Osteocyte (in vitro differentiated cells): Measurements from ENCODE around the gene ARID4B. TPM values are rescaled to one million over a fixed set of nuclear protein-coding genes. Genes with fewer than 3 reads are reported as not detected.

Source experiments
- DNase-seq: peaks from one replicate; pipeline ENCODE4 v3.0.0; 2021; ENCODE audit warnings: mixed read lengths; ENCODE audit not compliant: unreplicated experiment; ENCODE audit errors: extremely low spot score
- H3K27ac Mint-ChIP-seq: one replicate; pipeline ENCODE4 v1.8.0; 2021; ENCODE audit warnings: mild to moderate bottlenecking, mixed read lengths; ENCODE audit not compliant: unreplicated experiment
- H3K27me3 Mint-ChIP-seq: one replicate; pipeline ENCODE4 v1.8.0; 2021; ENCODE audit warnings: mixed read lengths; ENCODE audit not compliant: unreplicated experiment
- H3K36me3 Mint-ChIP-seq: one replicate; pipeline ENCODE4 v1.8.0; 2021; ENCODE audit warnings: mixed read lengths; ENCODE audit not compliant: unreplicated experiment
- H3K4me1 Mint-ChIP-seq: one replicate; pipeline ENCODE4 v1.8.0; 2021; ENCODE audit warnings: mixed read lengths; ENCODE audit not compliant: unreplicated experiment
- H3K4me3 Mint-ChIP-seq: one replicate; pipeline ENCODE4 v1.8.0; 2021; ENCODE audit warnings: mild to moderate bottlenecking, moderate library complexity, mixed read lengths; ENCODE audit not compliant: unreplicated experiment
- H3K9me3 Mint-ChIP-seq: one replicate; pipeline ENCODE4 v1.8.0; 2021; ENCODE audit warnings: mixed read lengths; ENCODE audit not compliant: unreplicated experiment
- total RNA-seq: library from RNA; stranded (reverse); gene quantifications from 2 replicates; pipeline ENCODE4 v1.2.1, GENCODE V29; 2021
- TF ChIP-seq, protein P1 (sequence below): fragments of 200-600 bp; sonication (generic); IDR thresholded peaks from 2 replicates; pipeline ENCODE4 v1.5.0; 2021; ENCODE audit warnings: antibody characterized with exemption, mild to moderate bottlenecking, moderate library complexity

Gene ARID4B
- total RNA-seq, 1 donor from 2014 or later: 41.3 TPM

DNA sequence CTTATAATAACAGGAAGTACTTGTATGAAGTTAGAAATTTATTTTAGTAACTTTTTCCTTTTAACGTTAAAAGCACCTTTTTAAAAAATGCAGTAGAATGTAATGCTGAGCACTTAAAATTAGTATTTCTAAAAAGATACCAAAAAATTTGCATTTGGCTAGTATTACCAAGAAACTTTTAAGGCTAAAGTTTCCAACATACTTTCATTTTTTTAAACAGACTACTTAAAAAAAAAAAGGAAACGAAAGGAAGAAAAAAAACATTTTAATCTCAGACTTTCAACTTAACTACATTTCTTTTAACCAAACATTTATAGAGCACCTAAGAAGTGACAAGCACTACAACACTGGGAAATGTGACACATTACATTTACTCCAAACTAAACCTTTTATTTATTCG, 2.8 kb downstream of the ARID4B start:
- Mint-ChIP-seq H3K4me1 (peaks cover 34% of the 10 kb centered on the region), H3K36me3 (peaks cover 13% of the 10 kb centered on the region), H3K27ac (no peak overlapping the region), H3K9me3 (no peaks in the 10 kb centered on the region), H3K27me3 (no peaks in the 10 kb centered on the region), H3K4me3 (peak overlapping the region; percentile 94)
- TF ChIP-seq, protein P1, sequence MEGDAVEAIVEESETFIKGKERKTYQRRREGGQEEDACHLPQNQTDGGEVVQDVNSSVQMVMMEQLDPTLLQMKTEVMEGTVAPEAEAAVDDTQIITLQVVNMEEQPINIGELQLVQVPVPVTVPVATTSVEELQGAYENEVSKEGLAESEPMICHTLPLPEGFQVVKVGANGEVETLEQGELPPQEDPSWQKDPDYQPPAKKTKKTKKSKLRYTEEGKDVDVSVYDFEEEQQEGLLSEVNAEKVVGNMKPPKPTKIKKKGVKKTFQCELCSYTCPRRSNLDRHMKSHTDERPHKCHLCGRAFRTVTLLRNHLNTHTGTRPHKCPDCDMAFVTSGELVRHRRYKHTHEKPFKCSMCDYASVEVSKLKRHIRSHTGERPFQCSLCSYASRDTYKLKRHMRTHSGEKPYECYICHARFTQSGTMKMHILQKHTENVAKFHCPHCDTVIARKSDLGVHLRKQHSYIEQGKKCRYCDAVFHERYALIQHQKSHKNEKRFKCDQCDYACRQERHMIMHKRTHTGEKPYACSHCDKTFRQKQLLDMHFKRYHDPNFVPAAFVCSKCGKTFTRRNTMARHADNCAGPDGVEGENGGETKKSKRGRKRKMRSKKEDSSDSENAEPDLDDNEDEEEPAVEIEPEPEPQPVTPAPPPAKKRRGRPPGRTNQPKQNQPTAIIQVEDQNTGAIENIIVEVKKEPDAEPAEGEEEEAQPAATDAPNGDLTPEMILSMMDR: no peak
- no peak for DNase-seq

GRCh38 chr1:235324296-235324695, 3.7 kb downstream of the ARID4B start:
- H3K9me3 Mint-ChIP-seq: no peaks in the 10 kb centered on the region
- H3K4me1 Mint-ChIP-seq: peaks cover 34% of the 10 kb centered on the region
- H3K27me3 Mint-ChIP-seq: no peaks in the 10 kb centered on the region
- peak overlapping the region; percentile 28 for H3K4me3 Mint-ChIP-seq
- peaks cover 13% of the 10 kb centered on the region for H3K36me3 Mint-ChIP-seq
- peak overlapping the region; percentile 77 for H3K27ac Mint-ChIP-seq
- no peak for DNase-seq
- TF ChIP-seq, protein P1: no peak

DNA sequence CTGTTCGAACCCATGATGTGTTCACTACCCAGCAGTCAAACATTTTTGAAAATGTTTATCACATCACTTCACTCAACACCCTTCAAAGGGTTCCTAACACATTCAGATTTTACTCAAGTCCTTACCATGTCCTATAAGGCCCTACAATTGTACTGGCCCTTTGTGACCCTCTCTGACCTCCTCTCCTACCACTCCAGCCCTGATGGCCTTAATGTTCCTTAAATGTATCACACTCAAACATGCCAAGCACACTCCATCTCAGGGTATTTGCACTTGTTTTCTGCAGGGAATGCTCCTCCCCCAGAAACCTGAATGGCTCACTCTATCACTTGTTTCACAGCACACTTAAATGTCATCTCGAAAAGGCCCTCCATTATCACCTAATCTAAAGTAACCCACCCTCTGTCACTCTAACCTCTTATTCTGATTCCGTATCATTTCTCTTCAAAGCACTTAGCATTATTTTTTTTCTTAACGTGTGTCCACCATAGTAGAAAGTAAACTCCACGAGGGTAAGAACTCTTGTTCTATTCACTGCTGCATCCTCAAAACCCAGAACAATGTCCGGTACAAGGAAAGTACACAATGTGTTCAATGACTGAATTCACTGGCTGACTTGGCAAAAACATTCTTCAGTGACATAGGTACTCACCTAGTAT, 7.3 kb downstream of the ARID4B start:
- peaks cover 29% of the 10 kb centered on the region for H3K4me1 Mint-ChIP-seq
- no peaks in the 10 kb centered on the region for H3K27me3 Mint-ChIP-seq
- TF ChIP-seq, protein P1: no peak
- DNase-seq: no peak
- H3K4me3 Mint-ChIP-seq: no peak overlapping the region
- H3K9me3 Mint-ChIP-seq: no peaks in the 10 kb centered on the region
- peaks cover 24% of the 10 kb centered on the region for H3K36me3 Mint-ChIP-seq
- H3K27ac Mint-ChIP-seq: peak overlapping the region; percentile 6

- Mint-ChIP-seq H3K4me1 (peaks cover 23% of the 10 kb centered on the region), H3K9me3 (no peaks in the 10 kb centered on the region), H3K27ac (no peak overlapping the region), H3K36me3 (peaks cover 24% of the 10 kb centered on the region), H3K4me3 (no peak overlapping the region), H3K27me3 (no peaks in the 10 kb centered on the region)
- no peak for DNase-seq
- TF ChIP-seq, protein P1: no peak
These were observed 8.7 kb downstream of the ARID4B start for GRCh38 chr1:235319255-235319654.

DNA sequence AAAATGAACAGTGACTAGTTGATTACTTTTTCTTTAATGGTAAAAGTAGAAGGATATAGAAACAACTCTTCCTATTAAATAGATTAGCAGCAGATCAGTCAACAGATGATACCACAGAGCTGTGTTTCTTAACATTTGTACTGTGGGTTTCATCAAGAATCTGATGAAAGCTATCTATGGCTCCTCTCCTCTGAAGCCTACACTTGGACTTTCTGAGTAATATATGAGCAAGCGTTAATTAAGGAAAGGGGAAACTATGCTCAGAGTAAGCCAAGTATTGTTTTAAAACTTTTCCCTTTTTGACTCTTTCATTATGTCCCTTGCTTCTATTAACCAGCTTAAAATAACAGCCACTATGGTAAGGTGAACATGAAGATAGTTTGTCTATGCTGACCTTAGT, 10.8 kb downstream of the ARID4B start:
- DNase-seq: no peak
- Mint-ChIP-seq H3K4me3 (no peak overlapping the region), H3K9me3 (no peaks in the 10 kb centered on the region), H3K27me3 (no peaks in the 10 kb centered on the region), H3K4me1 (peaks cover 26% of the 10 kb centered on the region), H3K27ac (no peak overlapping the region), H3K36me3 (peaks cover 20% of the 10 kb centered on the region)
- TF ChIP-seq, protein P1: no peak
